ENCODE data around the gene DMD. TPM values are rescaled to one million over a fixed set of nuclear protein-coding genes. Genes with fewer than 3 reads are reported as not detected.

The DMD gene
- total and polyA plus RNA-seq, 2 of the 8 experiments (the other 6 are each of a cell fraction or from before 2014, with no cell fraction given): 4.8 to 7.4 TPM

- TF ChIP-seq EP300 (IDR thresholded peaks at IDR 0.05; ENCODE audit: borderline replicate concordance in 1 of 2, low read depth in 2 of 2, low read length in 2 of 2) (no peak), SUZ12 (IDR thresholded peaks at IDR 0.05; ENCODE audit: low read length) (no peak), ZNF274 (IDR thresholded peaks at IDR 0.05; ENCODE audit: borderline replicate concordance, extremely low read depth, low read length) (no peak)
Measured at GRCh38 chrX:31629195-31629594, 1582.2 kb downstream of the DMD start (continued).

Measured in H1 (cell line).